Measurements from ENCODE around the gene C19orf73. TPM values are rescaled to one million over a fixed set of nuclear protein-coding genes. Genes with fewer than 3 reads are reported as not detected.
A peak's percentile ranks its signal among the peaks of the same experiment; 100 is the strongest.
"Not testable (repeated sequence)": the region's sequence is repeated elsewhere in the genome, so short reads cannot be mapped to it uniquely, and the experiment has no call there.

The C19orf73 gene
- total RNA-seq, 1 donor from 2014 or later, result 0.67 TPM

- ATAC-seq, result peak; percentile 82
- intact Hi-C loops (cut with DNase I), result no loop called here
- DNase-seq (ENCODE audit: low spot score), result peak; percentile 87
Measured at GRCh38 chr19:49150106-49150943, 31.4 kb upstream of the C19orf73 start.

- intact Hi-C loops (cut with DNase I), result loop anchor here (10.0 kb wide), 1 partner anchor 65 kb away; the partner anchor contains the start of gene SNRNP70
- ATAC-seq, result peak; percentile 69
- DNase-seq (ENCODE audit: low spot score), result peak; percentile 71
Measured at GRCh38 chr19:49149652-49150105, 30.7 kb upstream of the C19orf73 start.

- ATAC-seq (peak; percentile 89), DNase-seq (ENCODE audit: low spot score) (peak; percentile 98)
- intact Hi-C loops (cut with DNase I), result loop anchor here (10.0 kb wide), 1 partner anchor 64 kb away; the partner anchor contains the start of gene SNRNP70
Measured at GRCh38 chr19:49148784-49149651, 30.1 kb upstream of the C19orf73 start.

- ATAC-seq (no peak), DNase-seq (ENCODE audit: low spot score) (no peak)
- intact Hi-C loops (cut with DNase I), result loop anchor here (10.0 kb wide), 1 partner anchor 63 kb away; the partner anchor contains the start of gene SNRNP70
Measured at GRCh38 chr19:49148044-49148682, 29.2 kb upstream of the C19orf73 start.

GRCh38 chr19:49146408-49146770 lies 27.4 kb upstream of the C19orf73 start:
- intact Hi-C loops (cut with DNase I), result loop anchor here (10.0 kb wide), 1 partner anchor 62 kb away; the partner anchor contains the start of gene SNRNP70
- DNase-seq (ENCODE audit: low spot score); ATAC-seq: not testable (repeated sequence)

- intact Hi-C loops (cut with DNase I), result loop anchor here (10.0 kb wide), 1 partner anchor 61 kb away; the partner anchor contains the start of gene SNRNP70
- ATAC-seq (peak; percentile 25), DNase-seq (ENCODE audit: low spot score) (peak; percentile 84)
Measured at GRCh38 chr19:49145573-49146407, 26.8 kb upstream of the C19orf73 start.

GRCh38 chr19:49142866-49143335 lies 24.0 kb upstream of the C19orf73 start:
- peak; percentile 95 for ATAC-seq
- intact Hi-C loops (cut with DNase I), result loop anchor here (10.0 kb wide), 1 partner anchor 58 kb away; the partner anchor contains the start of gene SNRNP70
- DNase-seq (ENCODE audit: low spot score), result peak; percentile 89

GRCh38 chr19:49141352-49141751 lies 22.4 kb upstream of the C19orf73 start:
- ATAC-seq, result no peak
- no peak for DNase-seq (ENCODE audit: low spot score)
- intact Hi-C loops (cut with DNase I), result loop anchor here (10.0 kb wide), 1 partner anchor 57 kb away; the partner anchor contains the start of gene SNRNP70

GRCh38 chr19:49140951-49141350 lies 22.0 kb upstream of the C19orf73 start:
- DNase-seq (ENCODE audit: low spot score) (no peak), ATAC-seq (no peak)
- intact Hi-C loops (cut with DNase I), result loop anchor here (10.0 kb wide), 1 partner anchor 56 kb away; the partner anchor contains the start of gene SNRNP70

- peak; percentile 19 for ATAC-seq
- intact Hi-C loops (cut with DNase I), result no loop called here
- DNase-seq (ENCODE audit: low spot score), result no peak
Measured at GRCh38 chr19:49136771-49137171, 17.8 kb upstream of the C19orf73 start.

GRCh38 chr19:49135686-49136085 lies 16.7 kb upstream of the C19orf73 start:
- intact Hi-C loops (cut with DNase I), result no loop called here
- ATAC-seq, result no peak

GRCh38 chr19:49133621-49134454 lies 14.9 kb upstream of the C19orf73 start:
- intact Hi-C loops (cut with DNase I), result no loop called here
- ATAC-seq (peak; percentile 79), DNase-seq (ENCODE audit: low spot score) (peak; percentile 78)

More at GRCh38 chr19:49135686-49136085, 16.7 kb upstream of the C19orf73 start:
- no peak for DNase-seq (ENCODE audit: low spot score)

- ATAC-seq, result peak; percentile 20
- peak; percentile 69 for DNase-seq (ENCODE audit: low spot score)
- intact Hi-C loops (cut with DNase I), result no loop called here
Measured at GRCh38 chr19:49132974-49133609, 14.1 kb upstream of the C19orf73 start.

- intact Hi-C loops (cut with DNase I), result no loop called here
- no peak for ATAC-seq
- no peak for DNase-seq (ENCODE audit: low spot score)
Measured at GRCh38 chr19:49130325-49130724, 11.4 kb upstream of the C19orf73 start.

GRCh38 chr19:49129238-49129583 lies 10.3 kb upstream of the C19orf73 start:
- ATAC-seq, result no peak
- intact Hi-C loops (cut with DNase I), result no loop called here
- peak; percentile 62 for DNase-seq (ENCODE audit: low spot score)

- DNase-seq (ENCODE audit: low spot score), result no peak
- ATAC-seq, result no peak
- intact Hi-C loops (cut with DNase I), result no loop called here
Measured at GRCh38 chr19:49128545-49129237, 9.7 kb upstream of the C19orf73 start.
